H9 (cell line): ENCODE measurements around the gene FEM1C. TPM values are rescaled to one million over a fixed set of nuclear protein-coding genes. Genes with fewer than 3 reads are reported as not detected.

Source experiments
- DNase-seq: peaks from one replicate; pipeline ENCODE4 v3.0.0-alpha.2; 2017
- H2AFZ ChIP-seq: one replicate; pipeline ENCODE4 v1.6.1; 2013; ENCODE audit warnings: mild to moderate bottlenecking, low read length, control low read depth, moderate library complexity
- H2AK5ac ChIP-seq: 2 replicates; pipeline ENCODE4 v1.6.1; 2013; ENCODE audit warnings: low read length, control low read depth, mixed read lengths; ENCODE audit not compliant: insufficient read length
- H2BK120ac ChIP-seq: one replicate; pipeline ENCODE4 v1.6.1; 2013; ENCODE audit warnings: low read depth, mild to moderate bottlenecking, low read length, control low read depth, inconsistent platforms; ENCODE audit not compliant: poor library complexity, severe bottlenecking
- H2BK12ac ChIP-seq: 2 replicates; pipeline ENCODE4 v1.6.1; 2013; ENCODE audit warnings: low read length, control low read depth, mixed read lengths, low read depth; ENCODE audit not compliant: insufficient read length
- H2BK15ac ChIP-seq: 2 replicates; pipeline ENCODE4 v1.6.1; 2013; ENCODE audit warnings: low read depth, low read length, control low read depth
- H2BK20ac ChIP-seq: one replicate; pipeline ENCODE4 v1.6.1; 2013; ENCODE audit warnings: low read depth, mild to moderate bottlenecking, low read length, control low read depth, inconsistent platforms; ENCODE audit not compliant: poor library complexity, severe bottlenecking
- H2BK5ac ChIP-seq: 2 replicates; pipeline ENCODE4 v1.6.1; 2013; ENCODE audit warnings: low read length, control low read depth, mixed read lengths; ENCODE audit not compliant: insufficient read length
- H3K14ac ChIP-seq: 2 replicates; pipeline ENCODE4 v1.6.1; 2013; ENCODE audit warnings: low read length, control low read depth; ENCODE audit not compliant: insufficient read depth
- H3K18ac ChIP-seq: 2 replicates; pipeline ENCODE4 v1.6.1; 2013; ENCODE audit warnings: low read depth, mild to moderate bottlenecking, mixed read lengths, low read length, control low read depth; ENCODE audit not compliant: insufficient read length
- H3K23ac ChIP-seq: 2 replicates; pipeline ENCODE4 v1.6.1; 2013; ENCODE audit warnings: low read length, control low read depth, mixed read lengths, low read depth; ENCODE audit not compliant: insufficient read length
- H3K23me2 ChIP-seq: 2 replicates; pipeline ENCODE4 v1.6.1; 2013; ENCODE audit warnings: low read depth, mild to moderate bottlenecking, mixed read lengths, low read length, control low read depth; ENCODE audit not compliant: insufficient read length, poor library complexity, severe bottlenecking
- H3K27ac ChIP-seq: 2 replicates; pipeline ENCODE4 v1.5.1; 2013; ENCODE audit warnings: low read length, control low read depth, mixed read lengths, low read depth; ENCODE audit not compliant: insufficient read length
- H3K27me3 ChIP-seq: 2 replicates; pipeline ENCODE4 v1.6.1; 2013; ENCODE audit warnings: low read length, control low read depth, inconsistent platforms; ENCODE audit not compliant: insufficient read depth
- H3K4ac ChIP-seq: 2 replicates; pipeline ENCODE4 v1.6.1; 2013; ENCODE audit warnings: low read depth, mild to moderate bottlenecking, control low read depth, inconsistent platforms, low read length, moderate library complexity
- H3K4me1 ChIP-seq: 2 replicates; pipeline ENCODE4 v1.6.1; 2013; ENCODE audit warnings: low read length, control low read depth, inconsistent platforms; ENCODE audit not compliant: insufficient read depth
- H3K4me2 ChIP-seq: 2 replicates; pipeline ENCODE4 v1.6.1; 2013; ENCODE audit warnings: low read length, control low read depth, mixed read lengths; ENCODE audit not compliant: insufficient read length, insufficient read depth
- H3K56ac ChIP-seq: 2 replicates; pipeline ENCODE4 v1.6.1; 2013; ENCODE audit warnings: low read depth, mild to moderate bottlenecking, mixed read lengths, low read length, control low read depth; ENCODE audit not compliant: insufficient read length
- H3K79me1 ChIP-seq: 2 replicates; pipeline ENCODE4 v1.6.1; 2013; ENCODE audit warnings: low read depth, mild to moderate bottlenecking, moderate library complexity, low read length, control low read depth, inconsistent platforms; ENCODE audit not compliant: insufficient read depth, poor library complexity, severe bottlenecking
- H3K79me2 ChIP-seq: 2 replicates; pipeline ENCODE4 v1.6.1; 2013; ENCODE audit warnings: low read length, control low read depth, inconsistent platforms; ENCODE audit not compliant: insufficient read depth
- H3K9ac ChIP-seq: 2 replicates; pipeline ENCODE4 v1.6.1; 2013; ENCODE audit warnings: low read length, control low read depth, mixed read lengths; ENCODE audit not compliant: insufficient read length; ENCODE audit errors: extremely low read depth
- H3K9me3 ChIP-seq: one replicate; pipeline ENCODE4 v1.6.1; 2013; ENCODE audit warnings: low read depth, low read length, inconsistent platforms; ENCODE audit not compliant: control insufficient read depth
- H3T11ph ChIP-seq: one replicate; pipeline ENCODE4 v1.6.1; 2013; ENCODE audit warnings: mild to moderate bottlenecking, low read length, control low read depth, inconsistent platforms
- H4K20me1 ChIP-seq: one replicate; pipeline ENCODE4 v1.6.1; 2013; ENCODE audit not compliant: control insufficient read depth, insufficient read length, insufficient read depth
- H4K5ac ChIP-seq: 2 replicates; pipeline ENCODE4 v1.6.1; 2013; ENCODE audit warnings: low read depth, mild to moderate bottlenecking, mixed read lengths, low read length, control low read depth; ENCODE audit not compliant: insufficient read length
- H4K8ac ChIP-seq: replicated peaks from 2 replicates; pipeline ENCODE4 v1.6.1; 2013; ENCODE audit warnings: low read length, control low read depth, mixed read lengths, low read depth; ENCODE audit not compliant: insufficient read length
- H4K91ac ChIP-seq: 2 replicates; pipeline ENCODE4 v1.6.1; 2013; ENCODE audit warnings: low read depth, mild to moderate bottlenecking, moderate library complexity, mixed read lengths, low read length, control low read depth; ENCODE audit not compliant: insufficient read length
- H3K27ac Mint-ChIP-seq, 3 experiments: 2 replicates in 2 of 3; 3 replicates in 1 of 3; pipeline ENCODE4 v1.8.0; 2020 to 2021; ENCODE audit warnings: mixed read lengths in 3 of 3, mild to moderate bottlenecking in 1 of 3, moderate library complexity in 1 of 3
- H3K27me3 Mint-ChIP-seq: 2 replicates; pipeline ENCODE4 v1.8.0; 2021; ENCODE audit warnings: low read depth, mild to moderate bottlenecking, moderate library complexity, mixed read lengths
- H3K36me3 Mint-ChIP-seq, 3 experiments: 2 replicates in 2 of 3; 3 replicates in 1 of 3; pipeline ENCODE4 v1.8.0; 2020 to 2021; ENCODE audit warnings: low read depth in 3 of 3, mixed read lengths in 3 of 3; ENCODE audit not compliant: insufficient read depth in 1 of 3
- H3K4me1 Mint-ChIP-seq, 2 experiments: 2 replicates each; pipeline ENCODE4 v1.8.0; 2020; ENCODE audit warnings: mixed read lengths in 2 of 2
- H3K4me3 Mint-ChIP-seq, 2 experiments: 2 replicates in 1 of 2; 3 replicates in 1 of 2; pipeline ENCODE4 v1.8.0; 2020 to 2021; ENCODE audit warnings: mild to moderate bottlenecking in 2 of 2, mixed read lengths in 2 of 2, moderate library complexity in 1 of 2
- H3K9me3 Mint-ChIP-seq, 2 experiments: 2 replicates in 1 of 2; 3 replicates in 1 of 2; pipeline ENCODE4 v1.8.0; 2020; ENCODE audit warnings: mild to moderate bottlenecking in 2 of 2, mixed read lengths in 2 of 2, moderate library complexity in 1 of 2
- CTCF ChIP-seq: fragments of 200-600 bp; sonication (generic); conservative IDR thresholded peaks from 3 replicates; pipeline ENCODE4 v1.8.0; 2021; ENCODE audit warnings: antibody characterized with exemption, mild to moderate bottlenecking
- WGBS: extraction: QIAGEN DNeasy Blood & Tissue Kit; methylation state at CpG from one replicate; pipeline ENCODE4 v1.1.7; 2013; ENCODE audit warnings: missing lambda C conversion rate, low lambda C conversion rate, mixed read lengths; ENCODE audit not compliant: insufficient read length; ENCODE audit errors: extremely low coverage; 5-methylcytosine and 5-hydroxymethylcytosine counted together
- total RNA-seq: library from RNA; stranded (reverse); gene quantifications from 2 replicates; pipeline ENCODE4 v1.2.1, GENCODE V29; 2021

Gene FEM1C
- total RNA-seq, 1 experiment from 2014 or later = 15.2 TPM

- Histone ChIP-seq H4K5ac (no peak overlapping the region), H3K79me2 (no peaks in the 10 kb centered on the region), H3K4me2 (no peak overlapping the region), H3K23ac (no peak overlapping the region), H3K18ac (no peak overlapping the region), H4K8ac (no peak overlapping the region), H3T11ph (no peak overlapping the region), H4K91ac (no peak overlapping the region), H4K20me1 (no peaks in the 10 kb centered on the region), H2BK15ac (no peak overlapping the region), H2AK5ac (no peak overlapping the region), H2BK5ac (no peak overlapping the region), H2BK20ac (no peak overlapping the region), H2BK120ac (no peak overlapping the region), H3K27me3 (no peaks in the 10 kb centered on the region), H3K79me1 (no peaks in the 10 kb centered on the region), H3K9ac (no peak overlapping the region), H3K27ac (no peak overlapping the region), H2AFZ (no peak overlapping the region), H3K4ac (no peak overlapping the region), H3K56ac (no peak overlapping the region), H3K4me1 (no peaks in the 10 kb centered on the region), H3K9me3 (no peaks in the 10 kb centered on the region), H3K23me2 (no peaks in the 10 kb centered on the region), H3K14ac (no peak overlapping the region), H2BK12ac (no peak overlapping the region)
- Mint-ChIP-seq H3K4me3 (no peak overlapping the region), H3K36me3 (peaks cover 0 to 2% (median 0%) of the 10 kb centered on the region in 3 experiments; a peak in 2 of 7 replicates), H3K27ac (no peak overlapping the region), H3K9me3 (peaks cover 3 to 6% of the 10 kb centered on the region in 2 experiments; a peak in 4 of 5 replicates), H3K4me1 (no peaks in the 10 kb centered on the region), H3K27me3 (no peaks in the 10 kb centered on the region)
- no peak for DNase-seq
- WGBS = no CpG with 5 or more reads among the region's 2 CpGs
- TF ChIP-seq CTCF = no peak
Observed at GRCh38 chr5:115507681-115508080, 36.9 kb downstream of the FEM1C start.
